GM18526 (cell line): ENCODE measurements around the gene RRP12.
A peak's percentile ranks its signal among the peaks of the same experiment; 100 is the strongest.

ENCODE experiments used
- POLR2A ChIP-seq: IDR thresholded peaks from 3 replicates; pipeline ENCODE4 v1.6.1; 2011; ENCODE audit not compliant: insufficient read length; ENCODE audit errors: extremely low read depth

RRP12 gene

DNA sequence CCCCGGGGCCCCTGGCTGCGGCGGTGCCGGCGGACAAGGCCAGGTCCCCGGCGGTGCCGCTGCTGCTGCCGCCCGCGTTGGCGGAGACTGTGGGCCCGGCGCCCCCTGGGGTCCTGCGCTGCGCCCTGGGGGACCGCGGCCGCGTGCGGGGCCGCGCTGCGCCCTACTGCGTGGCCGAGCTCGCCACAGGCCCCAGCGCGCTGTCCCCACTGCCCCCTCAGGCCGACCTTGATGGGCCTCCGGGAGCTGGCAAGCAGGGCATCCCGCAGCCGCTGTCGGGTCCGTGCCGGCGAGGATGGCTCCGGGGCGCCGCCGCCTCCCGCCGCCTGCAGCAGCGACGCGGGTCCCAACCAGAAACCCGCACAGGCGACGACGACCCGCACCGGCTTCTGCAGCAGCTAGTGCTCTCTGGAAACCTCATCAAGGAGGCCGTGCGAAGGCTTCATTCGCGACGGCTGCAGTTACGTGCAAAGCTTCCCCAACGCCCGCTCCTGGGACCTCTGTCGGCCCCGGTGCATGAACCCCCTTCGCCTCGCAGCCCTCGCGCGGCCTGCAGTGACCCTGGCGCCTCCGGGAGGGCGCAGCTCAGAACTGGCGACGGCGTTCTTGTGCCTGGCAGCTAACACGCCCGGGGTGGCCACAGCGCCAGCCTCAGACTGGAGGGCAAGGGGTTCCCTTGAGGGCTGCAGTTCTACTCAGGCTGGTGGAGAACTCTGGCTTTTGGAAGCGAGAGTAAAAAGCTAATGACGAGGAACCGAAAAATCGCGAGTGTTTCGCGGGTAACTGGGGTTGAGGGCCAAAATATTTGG is 81.3 kb downstream of the RRP12 start:
- no peak for TF ChIP-seq POLR2A

DNA sequence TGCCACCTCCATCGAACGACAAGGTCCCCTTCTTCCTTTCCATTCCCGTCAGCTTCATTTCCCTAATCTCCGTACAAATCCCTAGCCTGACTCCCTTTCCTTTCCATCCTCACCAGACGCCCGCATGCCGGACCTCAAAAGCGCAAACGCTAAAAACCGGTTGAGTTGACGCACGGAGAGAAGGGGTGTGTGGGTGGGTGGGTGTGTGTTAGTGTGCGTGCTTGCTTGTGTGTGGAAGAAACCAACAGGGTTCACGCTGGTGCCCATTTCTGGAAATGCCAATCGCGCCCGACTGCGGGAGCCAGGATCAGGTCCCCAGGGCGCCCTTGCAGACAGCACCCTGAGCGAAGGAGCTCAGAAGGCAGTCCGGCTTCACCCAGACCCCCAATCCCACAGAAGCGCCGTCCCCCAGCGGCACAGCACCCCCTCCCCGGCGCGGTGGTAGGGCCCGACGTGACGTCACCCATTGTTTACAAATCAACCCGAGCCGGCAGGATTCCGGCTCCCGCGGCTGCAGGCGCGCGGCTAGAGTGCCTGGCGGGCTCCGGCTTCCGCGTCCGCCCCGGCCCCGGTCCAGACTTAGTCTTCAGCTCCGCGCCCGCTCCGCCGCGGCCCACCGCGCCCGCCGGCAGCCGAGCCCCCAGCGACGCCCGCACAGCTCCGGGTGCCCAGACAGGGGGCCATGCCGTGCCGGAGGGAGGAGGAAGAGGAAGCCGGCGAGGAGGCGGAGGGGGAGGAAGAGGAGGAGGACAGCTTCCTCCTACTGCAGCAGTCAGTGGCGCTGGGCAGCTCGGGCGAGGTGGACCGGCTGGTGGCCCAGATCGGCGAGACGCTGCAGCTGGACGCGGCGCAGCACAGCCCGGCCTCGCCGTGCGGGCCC is 82.1 kb downstream of the RRP12 start, which contains the start of gene FRAT1:
TSS of gene FRAT1 (plus strand) at position 500 of the 880 bp plus-strand sequence. CDS start at position 683, 183 bp downstream.
- peak; percentile 47 for TF ChIP-seq POLR2A

DNA sequence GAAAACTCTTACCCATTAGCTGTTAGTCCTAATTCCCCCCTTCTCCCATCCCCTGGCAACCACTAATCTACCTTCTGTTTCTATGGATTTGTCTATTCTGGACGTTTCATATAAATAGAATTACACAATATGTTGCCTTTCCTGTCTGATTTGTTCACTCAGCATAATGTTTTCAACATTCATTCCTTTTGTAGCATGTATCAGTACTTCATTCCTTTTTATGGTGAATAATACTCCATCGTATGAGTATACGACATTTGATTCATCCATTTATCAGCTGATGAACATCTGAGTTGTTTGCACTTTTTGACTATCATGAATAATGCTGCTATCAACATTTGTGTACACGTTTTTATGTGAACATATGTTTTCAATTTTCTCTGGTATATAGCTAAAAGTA is 86.5 kb downstream of the RRP12 start:
- TF ChIP-seq POLR2A, result no peak

DNA sequence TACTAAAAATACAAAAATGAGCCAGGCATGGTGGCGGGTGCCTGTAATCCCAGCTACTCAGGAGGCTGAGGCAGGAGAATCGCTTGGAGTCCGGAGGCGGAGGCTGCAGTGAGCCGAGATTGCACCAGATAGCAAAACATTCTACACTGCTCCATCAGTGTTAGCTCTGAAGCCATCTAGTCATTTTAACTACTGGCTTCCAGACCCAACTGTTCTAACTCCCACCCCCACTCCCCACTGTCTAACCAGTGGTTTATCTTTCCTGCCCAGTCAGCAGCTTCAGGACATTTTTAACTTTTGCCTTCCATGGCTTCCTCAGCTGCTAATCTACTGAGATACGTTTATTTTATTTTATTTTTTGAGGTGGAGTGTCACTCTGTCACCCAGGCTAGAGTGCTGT is 88.2 kb downstream of the RRP12 start:
- TF ChIP-seq POLR2A, result no peak

DNA sequence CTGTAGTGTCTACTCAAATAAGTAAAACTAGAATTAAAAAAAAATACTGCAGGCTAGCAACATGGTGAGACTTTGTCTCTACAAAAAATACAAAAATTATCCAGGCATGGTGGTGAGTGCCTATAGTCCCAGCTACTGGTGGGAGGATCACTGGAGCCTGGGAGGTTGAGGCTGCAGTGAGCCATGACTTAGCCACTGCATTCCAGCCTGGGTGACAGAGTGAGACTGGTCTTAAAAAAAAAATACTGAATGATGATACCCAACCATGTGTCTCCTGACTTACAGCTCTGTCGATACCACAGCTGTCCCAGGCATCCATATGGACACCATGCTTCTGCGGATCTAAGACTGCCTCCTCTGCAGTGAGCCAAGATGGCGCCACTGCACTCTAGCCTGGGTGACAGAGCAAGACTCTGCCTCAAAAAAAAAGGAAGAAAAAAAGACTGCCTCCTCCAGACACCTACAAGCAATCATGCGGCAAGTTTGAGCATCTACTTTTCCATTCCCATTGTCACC is 90.0 kb downstream of the RRP12 start:
- TF ChIP-seq POLR2A, result no peak

DNA sequence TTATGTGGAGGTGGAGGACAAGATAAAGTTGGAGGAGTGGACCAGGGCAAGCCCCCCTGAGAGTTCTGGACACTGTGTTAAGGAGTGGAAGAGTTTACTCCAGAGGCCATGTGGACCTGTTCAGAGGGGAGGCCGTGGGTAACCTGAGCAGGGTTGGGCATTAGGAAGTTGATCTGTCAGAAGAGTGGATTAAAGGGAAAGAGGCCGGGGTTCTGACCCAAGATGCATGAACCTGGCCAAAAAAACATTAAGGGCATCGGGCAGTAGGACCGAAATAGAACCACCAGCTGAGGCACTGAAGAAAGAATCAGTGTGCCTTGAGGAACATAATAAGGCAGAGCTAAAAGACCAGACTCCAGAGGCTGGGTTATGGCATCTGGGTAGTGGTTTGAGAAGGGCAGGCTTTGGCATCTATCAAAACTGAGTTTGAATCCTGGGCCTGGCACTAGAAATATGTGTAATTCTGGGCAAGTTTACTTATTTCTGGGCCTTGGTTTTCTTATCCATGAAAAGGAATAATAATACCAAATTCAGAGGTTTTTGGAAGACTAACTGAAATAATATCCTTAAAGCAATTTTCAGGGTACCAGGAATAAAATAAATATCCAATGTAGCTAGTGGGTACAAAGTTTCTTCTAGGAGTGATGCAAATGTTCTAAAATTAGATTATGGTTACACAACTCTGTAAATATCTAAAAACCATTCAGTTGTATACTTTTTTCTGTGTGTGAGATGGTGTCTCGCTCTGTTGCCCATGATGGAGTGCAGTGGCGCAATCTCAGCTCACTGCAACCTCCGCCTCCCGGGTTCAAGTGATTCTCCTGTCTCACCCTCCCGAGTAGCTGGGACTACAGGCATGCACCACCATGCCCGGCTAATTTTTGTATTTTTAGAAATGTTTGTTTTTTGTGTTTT is 93.0 kb downstream of the RRP12 start:
- TF ChIP-seq POLR2A, result no peak

DNA sequence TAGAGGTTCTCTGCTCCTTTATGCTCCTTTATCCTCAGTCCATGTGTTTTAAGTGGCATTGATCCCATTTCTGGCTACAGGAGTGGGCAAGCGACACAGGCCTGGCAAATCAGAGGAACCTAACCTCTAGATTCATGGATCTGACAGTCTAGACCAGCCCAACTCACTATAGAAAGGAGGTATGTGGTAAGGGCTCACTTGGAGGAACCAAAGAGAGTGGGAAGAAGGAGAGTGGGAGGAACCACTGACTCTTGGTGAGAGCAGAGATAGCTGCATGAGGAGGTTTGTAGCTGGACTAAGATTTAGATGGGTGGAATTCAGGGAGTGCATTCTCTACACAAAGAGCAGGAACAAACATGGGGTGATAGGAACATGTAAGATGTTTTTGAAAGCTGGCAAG is 93.7 kb downstream of the RRP12 start:
- TF ChIP-seq POLR2A, result no peak
